T-cell (primary cell): Measurements from ENCODE around the gene ABCF2. TPM values are rescaled to one million over a fixed set of nuclear protein-coding genes. Genes with fewer than 3 reads are reported as not detected.

Source experiments
- ATAC-seq, 4 experiments: fragments of 200-7000 bp in 3 of 4; fragments of 150-1000 bp in 1 of 4; cut with Tn5 transposase; replicated peaks in 1 of 4; 1 replicate in 3 of 4; 2 replicates in 1 of 4; pipeline ENCODE4 v1.10.0; 2021; ENCODE audit warnings: moderate library complexity in 3 of 4, mild to moderate bottlenecking in 2 of 4, moderate number of reproducible peaks in 1 of 4
- CTCF ChIA-PET, 2 donors: fragments of 300-600 bp; sonication (Branson Sonifier 250); formaldehyde crosslinking; loops; one replicate each; lab custom pipeline; 2022; ENCODE audit warnings: antibody characterized with exemption in 2 of 2; lab: Charles Lee
- POLR2A ChIA-PET, 2 donors: fragments of 300-600 bp; sonication (Branson Sonifier 250); formaldehyde crosslinking; loops; one replicate each; lab custom pipeline; 2022; ENCODE audit warnings: antibody characterized with exemption in 2 of 2; lab: Charles Lee
- DNase-seq, 35 experiments: peaks; one replicate each; pipeline versions ENCODE4 v3.0.0 to v3.0.0-alpha.2; 2013 to 2023
- H3K27ac ChIP-seq: one replicate; pipeline ENCODE4 v1.5.1; 2013; ENCODE audit warnings: low read length
- H3K27me3 ChIP-seq, 2 experiments: replicated peaks in 1 of 2; 1 replicate in 1 of 2; 2 replicates in 1 of 2; pipeline versions ENCODE4 v1.6.1 to v1.7.0; 2013; ENCODE audit warnings: low read length in 1 of 2, mixed read lengths in 1 of 2; ENCODE audit not compliant: control insufficient read depth in 2 of 2, insufficient read depth in 2 of 2; ENCODE audit errors: extremely low read depth in 1 of 2
- H3K36me3 ChIP-seq, 2 donors: 1 replicate in 1 of 2; 2 replicates in 1 of 2; pipeline versions ENCODE4 v1.6.1 to v1.7.0; 2013; ENCODE audit warnings: low read length in 1 of 2; ENCODE audit not compliant: control insufficient read depth in 2 of 2, insufficient read depth in 1 of 2; ENCODE audit errors: extremely low read depth in 1 of 2
- H3K4me1 ChIP-seq, 2 experiments: 1 replicate in 1 of 2; 2 replicates in 1 of 2; pipeline versions ENCODE4 v1.6.1 to v1.7.0; 2013; ENCODE audit warnings: low read length in 2 of 2, mixed read lengths in 1 of 2; ENCODE audit not compliant: insufficient read depth in 2 of 2, control insufficient read depth in 1 of 2; ENCODE audit errors: extremely low read depth in 1 of 2
- H3K4me3 ChIP-seq, 2 donors: 1 replicate in 1 of 2; 2 replicates in 1 of 2; pipeline versions ENCODE4 v1.5.1 to v1.7.0; 2013; ENCODE audit warnings: mild to moderate bottlenecking in 2 of 2, low read length in 1 of 2, moderate library complexity in 1 of 2; ENCODE audit not compliant: control insufficient read depth in 1 of 2; ENCODE audit errors: extremely low read depth in 1 of 2
- H3K9me3 ChIP-seq: 2 replicates; pipeline ENCODE4 v1.7.0; 2013
- H3K27ac Mint-ChIP-seq, 2 donors: one replicate each; pipeline ENCODE4 v1.8.0; 2020 to 2021; ENCODE audit warnings: mild to moderate bottlenecking in 2 of 2, mixed read lengths in 2 of 2
- H3K27me3 Mint-ChIP-seq, 2 donors: one replicate each; pipeline ENCODE4 v1.8.0; 2021 to 2022; ENCODE audit warnings: mixed read lengths in 2 of 2
- H3K36me3 Mint-ChIP-seq: one replicate; pipeline ENCODE4 v1.8.0; 2021; ENCODE audit warnings: mixed read lengths
- H3K4me1 Mint-ChIP-seq, 3 donors: one replicate each; pipeline ENCODE4 v1.8.0; 2020 to 2022; ENCODE audit warnings: mixed read lengths in 3 of 3, mild to moderate bottlenecking in 1 of 3
- H3K4me3 Mint-ChIP-seq, 3 donors: one replicate each; pipeline ENCODE4 v1.8.0; 2020 to 2022; ENCODE audit warnings: mild to moderate bottlenecking in 3 of 3, mixed read lengths in 3 of 3, moderate library complexity in 3 of 3
- H3K9me3 Mint-ChIP-seq, 3 donors: one replicate each; pipeline ENCODE4 v1.8.0; 2020 to 2022; ENCODE audit warnings: mixed read lengths in 3 of 3
- WGBS: methylation state at CpG from one replicate; pipeline ENCODE4 v1.1.5; 2013; ENCODE audit warnings: missing lambda C conversion rate; ENCODE audit not compliant: insufficient coverage; 5-methylcytosine and 5-hydroxymethylcytosine counted together
- total RNA-seq, 35 experiments: library from RNA in 6 of 35; stranded (reverse) in 6 of 35; fragments of 120-200 nt in 1 of 35; gene quantifications; one replicate each; pipeline versions ENCODE4 v1.2.1 to v1.2.4 and lab custom pipeline; 2013 to 2026

The ABCF2 gene
- total RNA-seq, 5 donors from 2014 or later (not counting 1 experiment from before 2014, with no cell fraction given): 22.9 to 39.7 (median 38.8) TPM

DNA sequence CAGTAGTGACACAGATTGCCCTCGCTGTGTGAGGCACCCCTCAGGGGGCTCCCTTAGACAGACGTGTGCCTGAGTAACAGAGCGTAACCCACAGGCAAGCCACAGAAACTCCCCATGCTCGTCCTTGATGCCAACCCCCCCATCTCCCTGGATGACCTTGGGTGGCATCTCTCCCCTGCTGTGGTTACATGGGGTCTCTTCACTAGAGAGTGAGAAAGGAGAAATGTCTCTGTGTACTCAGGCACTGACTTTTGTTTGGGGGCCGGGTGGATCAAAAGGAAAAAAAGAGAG lies 38.8 kb downstream of the ABCF2 start:
- no peak overlapping the region for H3K27ac Mint-ChIP-seq
- H3K4me1 Mint-ChIP-seq: no peaks in the 10 kb centered on the region
- ChIA-PET CTCF (no interaction called here), POLR2A (no interaction called here)
- Histone ChIP-seq H3K27ac (no peak overlapping the region), H3K4me1 (no peaks in the 10 kb centered on the region), H3K9me3 (no peaks in the 10 kb centered on the region), H3K36me3 (no peaks in the 10 kb centered on the region), H3K27me3 (peaks cover 0 to 19% of the 10 kb centered on the region in 2 experiments), H3K4me3 (no peak overlapping the region)
- WGBS: no CpG with 5 or more reads among the region's 5 CpGs
- ATAC-seq (no peak), DNase-seq (no peak)
- no peak overlapping the region for H3K4me3 Mint-ChIP-seq
- no peaks in the 10 kb centered on the region for H3K36me3 Mint-ChIP-seq
- no peaks in the 10 kb centered on the region for H3K9me3 Mint-ChIP-seq
- H3K27me3 Mint-ChIP-seq: no peaks in the 10 kb centered on the region

- Histone ChIP-seq H3K4me1 (no peaks in the 10 kb centered on the region), H3K36me3 (no peaks in the 10 kb centered on the region), H3K9me3 (no peaks in the 10 kb centered on the region), H3K27ac (no peak overlapping the region), H3K4me3 (no peak overlapping the region), H3K27me3 (peaks cover 0 to 14% of the 10 kb centered on the region in 2 experiments)
- no peak for ATAC-seq
- Mint-ChIP-seq H3K4me1 (no peaks in the 10 kb centered on the region), H3K4me3 (no peak overlapping the region), H3K9me3 (no peaks in the 10 kb centered on the region), H3K27me3 (no peaks in the 10 kb centered on the region), H3K27ac (no peak overlapping the region), H3K36me3 (no peaks in the 10 kb centered on the region)
- DNase-seq: no peak
- ChIA-PET CTCF (no interaction called here), POLR2A (no interaction called here)
- WGBS: 85% methylated on average over 22 of the region's 22 CpGs
Observed at GRCh38 chr7:151187409-151188251, 39.4 kb downstream of the ABCF2 start.

GRCh38 chr7:151186640-151187408 lies 40.2 kb downstream of the ABCF2 start, which contains the start of gene ASB10:
TSS of gene ASB10 (minus strand) at chr7:151187250. CDS start at chr7:151187130, 120 bp downstream.
- no peak within 1 kb of the TSS for H3K27ac Mint-ChIP-seq

DNA sequence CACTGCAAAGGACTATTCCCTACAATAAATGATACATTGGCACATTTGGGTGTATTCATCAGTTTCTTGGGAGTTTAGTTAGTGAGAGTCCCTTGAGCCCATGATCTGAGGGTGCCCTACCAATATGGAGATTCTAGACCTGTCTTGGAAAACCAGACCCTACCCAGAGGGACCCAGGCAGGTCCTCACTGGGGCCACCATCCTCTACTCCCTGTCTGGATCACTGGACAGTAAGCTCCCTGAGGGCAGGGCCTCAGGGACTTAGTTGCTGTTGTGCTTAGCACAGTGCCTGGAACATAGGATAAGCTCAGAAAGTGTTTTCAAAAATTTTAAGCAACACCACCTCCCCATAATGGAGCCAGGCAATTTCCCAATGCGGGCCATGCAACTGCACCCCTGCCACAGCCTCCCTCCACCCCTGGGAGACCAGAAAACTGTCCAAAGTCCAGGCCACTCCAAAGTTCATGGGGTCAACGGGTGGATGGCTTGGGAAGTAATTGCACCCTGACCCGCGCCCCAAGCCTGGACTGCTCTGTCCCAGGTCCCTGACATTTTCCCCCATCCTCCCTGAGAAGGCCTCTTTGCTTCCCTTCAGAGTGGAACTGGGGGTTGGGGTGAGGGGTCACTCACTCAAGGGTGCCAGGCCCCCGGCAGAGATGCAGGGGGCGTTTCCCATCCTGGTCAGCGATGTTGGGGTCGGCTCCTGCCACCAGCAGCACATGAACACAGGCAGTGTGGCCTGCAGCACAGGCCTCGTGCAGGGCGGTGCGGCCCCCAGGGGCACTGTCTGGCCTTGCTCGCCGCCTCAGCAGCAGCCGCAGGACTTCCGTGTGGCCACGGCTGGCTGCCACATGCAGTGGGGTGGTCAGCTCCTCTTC lies 41.0 kb downstream of the ABCF2 start:
- H3K36me3 Mint-ChIP-seq: no peaks in the 10 kb centered on the region
- H3K27me3 Mint-ChIP-seq: no peaks in the 10 kb centered on the region
- ChIA-PET CTCF (no interaction called here), POLR2A (no interaction called here)
- whole genome bisulfite sequencing: 89% methylated on average over 13 of the region's 16 CpGs
- H3K27ac ChIP-seq: no peak overlapping the region
- no peak overlapping the region for H3K4me3 ChIP-seq
- H3K4me1 Mint-ChIP-seq: no peaks in the 10 kb centered on the region
- no peak overlapping the region for H3K27ac Mint-ChIP-seq
- DNase-seq: no peak
- no peak overlapping the region for H3K4me3 Mint-ChIP-seq
- H3K9me3 Mint-ChIP-seq: no peaks in the 10 kb centered on the region
- H3K36me3 ChIP-seq: no peaks in the 10 kb centered on the region
- ATAC-seq: no peak
- H3K9me3 ChIP-seq: no peaks in the 10 kb centered on the region
- peaks cover 0 to 10% of the 10 kb centered on the region in 2 experiments for H3K27me3 ChIP-seq
- no peaks in the 10 kb centered on the region for H3K4me1 ChIP-seq

More at GRCh38 chr7:151186640-151187408, 40.2 kb downstream of the ABCF2 start, which contains the start of gene ASB10:
- no peaks in the 10 kb centered on the region for H3K4me1 ChIP-seq
- no peaks in the 10 kb centered on the region for H3K9me3 Mint-ChIP-seq
- no peak within 1 kb of the TSS for H3K27ac ChIP-seq
- H3K4me3 Mint-ChIP-seq: no peak within 1 kb of the TSS
- WGBS: 88% methylated on average over 20 of the region's 22 CpGs
- CTCF ChIA-PET: no interaction called here
- H3K4me3 ChIP-seq: no peak within 1 kb of the TSS
- ATAC-seq: no peak
- peaks cover 0 to 9% of the 10 kb centered on the region in 2 experiments for H3K27me3 ChIP-seq
- no peak for DNase-seq
- no peaks in the 10 kb centered on the region for H3K27me3 Mint-ChIP-seq
- no peaks in the 10 kb centered on the region for H3K36me3 Mint-ChIP-seq
- POLR2A ChIA-PET: no interaction called here
- H3K9me3 ChIP-seq: no peaks in the 10 kb centered on the region
- H3K36me3 ChIP-seq: no peaks in the 10 kb centered on the region
- no peaks in the 10 kb centered on the region for H3K4me1 Mint-ChIP-seq

DNA sequence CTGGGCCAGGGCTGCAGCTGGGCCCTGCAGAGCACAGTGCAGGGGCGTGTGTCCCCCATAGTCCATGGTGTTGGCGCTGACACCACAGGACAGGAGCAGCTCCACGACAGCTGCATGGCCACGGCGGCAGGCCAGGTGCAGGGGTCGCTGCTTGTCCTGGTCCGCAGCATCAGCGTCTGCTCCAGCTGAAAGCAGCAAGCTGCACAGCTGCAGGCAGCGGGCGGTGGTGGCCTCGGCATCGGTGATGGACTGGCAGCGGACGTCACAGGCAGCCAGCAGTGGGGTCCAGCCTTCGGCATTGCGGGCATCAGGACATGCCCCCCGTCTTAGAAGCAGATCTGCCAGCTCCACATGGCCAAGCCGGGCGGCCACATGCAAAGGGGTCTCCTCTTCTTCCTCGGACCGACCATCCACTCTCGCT lies 46.0 kb downstream of the ABCF2 start:
- Mint-ChIP-seq H3K4me3 (no peak overlapping the region), H3K9me3 (no peaks in the 10 kb centered on the region), H3K27ac (no peak overlapping the region), H3K36me3 (no peaks in the 10 kb centered on the region), H3K4me1 (no peaks in the 10 kb centered on the region), H3K27me3 (peaks cover 11 to 18% of the 10 kb centered on the region in 2 donors)
- no peaks in the 10 kb centered on the region for H3K9me3 ChIP-seq
- no peaks in the 10 kb centered on the region for H3K4me1 ChIP-seq
- H3K4me3 ChIP-seq: no peak overlapping the region
- ChIA-PET POLR2A (no interaction called here), CTCF (interaction anchor here in 1 of 2 donors (1.2 kb wide), 1 partner anchor 16 kb away, joined by 3 read pairs; no protein-coding TSS in a partner anchor)
- DNase-seq (peak in 1 of 35 experiments; percentile 21), ATAC-seq (no peak)
- peaks cover 2 to 41% of the 10 kb centered on the region in 2 experiments for H3K27me3 ChIP-seq
- no peaks in the 10 kb centered on the region for H3K36me3 ChIP-seq
- H3K27ac ChIP-seq: no peak overlapping the region
- 89% methylated on average over 19 of the region's 22 CpGs for WGBS

DNA sequence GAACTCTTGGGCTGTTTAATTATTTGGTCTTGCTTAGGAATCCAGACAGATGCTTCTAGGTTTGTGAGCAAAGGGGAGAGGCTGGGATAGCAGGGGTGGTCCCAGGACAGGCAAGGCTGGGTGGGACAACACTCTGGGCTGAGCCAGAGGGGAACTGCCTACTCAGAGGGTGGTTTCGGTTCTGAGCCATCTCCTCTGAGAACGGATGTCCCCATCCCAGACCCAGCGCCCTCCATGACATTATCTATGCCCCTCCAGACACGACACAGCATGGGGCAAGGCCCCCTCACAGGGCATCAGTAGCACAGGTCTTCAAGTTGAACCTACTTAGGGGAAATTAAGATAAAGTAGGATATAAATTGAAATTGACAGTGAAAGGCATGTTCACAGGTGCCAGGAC lies 47.1 kb downstream of the ABCF2 start:
- DNase-seq (peak in 1 of 35 experiments; percentile 5), ATAC-seq (no peak)
- no peak overlapping the region for H3K4me3 Mint-ChIP-seq
- peaks cover 2 to 52% of the 10 kb centered on the region in 2 experiments for H3K27me3 ChIP-seq
- H3K9me3 ChIP-seq: no peaks in the 10 kb centered on the region
- no CpG with 5 or more reads among the region's 4 CpGs for WGBS
- no peak overlapping the region for H3K27ac ChIP-seq
- H3K4me1 ChIP-seq: peaks cover 0 to under 1% of the 10 kb centered on the region in 2 experiments
- H3K36me3 ChIP-seq: no peaks in the 10 kb centered on the region
- no peak overlapping the region for H3K27ac Mint-ChIP-seq
- CTCF ChIA-PET: no interaction called here
- POLR2A ChIA-PET: no interaction called here
- H3K27me3 Mint-ChIP-seq: peaks cover 16 to 22% of the 10 kb centered on the region in 2 donors
- no peak overlapping the region for H3K4me3 ChIP-seq
- H3K9me3 Mint-ChIP-seq: no peaks in the 10 kb centered on the region
- H3K4me1 Mint-ChIP-seq: no peaks in the 10 kb centered on the region
- H3K36me3 Mint-ChIP-seq: no peaks in the 10 kb centered on the region
